ENCODE measurements around the gene CAMKMT.

CAMKMT gene

GRCh38 chr2:44688456-44689124 lies 326.8 kb downstream of the CAMKMT start:
- no peaks in the 10 kb centered on the region for H3K4me1 ChIP-seq (ENCODE audit: control insufficient read depth in 1 of 2, insufficient read depth in 1 of 2, low read depth in 1 of 2, low read length in 1 of 2)
- no peak overlapping the region for H3K27ac ChIP-seq
- no peak overlapping the region for H3K4me3 ChIP-seq (ENCODE audit: low read depth in 1 of 2, low read length in 1 of 2)
- no peaks in the 10 kb centered on the region for H3K36me3 ChIP-seq
- H3K9me3 ChIP-seq = no peaks in the 10 kb centered on the region
- no peaks in the 10 kb centered on the region for H3K27me3 ChIP-seq
- TF ChIP-seq, protein P1, sequence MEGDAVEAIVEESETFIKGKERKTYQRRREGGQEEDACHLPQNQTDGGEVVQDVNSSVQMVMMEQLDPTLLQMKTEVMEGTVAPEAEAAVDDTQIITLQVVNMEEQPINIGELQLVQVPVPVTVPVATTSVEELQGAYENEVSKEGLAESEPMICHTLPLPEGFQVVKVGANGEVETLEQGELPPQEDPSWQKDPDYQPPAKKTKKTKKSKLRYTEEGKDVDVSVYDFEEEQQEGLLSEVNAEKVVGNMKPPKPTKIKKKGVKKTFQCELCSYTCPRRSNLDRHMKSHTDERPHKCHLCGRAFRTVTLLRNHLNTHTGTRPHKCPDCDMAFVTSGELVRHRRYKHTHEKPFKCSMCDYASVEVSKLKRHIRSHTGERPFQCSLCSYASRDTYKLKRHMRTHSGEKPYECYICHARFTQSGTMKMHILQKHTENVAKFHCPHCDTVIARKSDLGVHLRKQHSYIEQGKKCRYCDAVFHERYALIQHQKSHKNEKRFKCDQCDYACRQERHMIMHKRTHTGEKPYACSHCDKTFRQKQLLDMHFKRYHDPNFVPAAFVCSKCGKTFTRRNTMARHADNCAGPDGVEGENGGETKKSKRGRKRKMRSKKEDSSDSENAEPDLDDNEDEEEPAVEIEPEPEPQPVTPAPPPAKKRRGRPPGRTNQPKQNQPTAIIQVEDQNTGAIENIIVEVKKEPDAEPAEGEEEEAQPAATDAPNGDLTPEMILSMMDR (IDR thresholded peaks at IDR 0.05) = no peak

DNA sequence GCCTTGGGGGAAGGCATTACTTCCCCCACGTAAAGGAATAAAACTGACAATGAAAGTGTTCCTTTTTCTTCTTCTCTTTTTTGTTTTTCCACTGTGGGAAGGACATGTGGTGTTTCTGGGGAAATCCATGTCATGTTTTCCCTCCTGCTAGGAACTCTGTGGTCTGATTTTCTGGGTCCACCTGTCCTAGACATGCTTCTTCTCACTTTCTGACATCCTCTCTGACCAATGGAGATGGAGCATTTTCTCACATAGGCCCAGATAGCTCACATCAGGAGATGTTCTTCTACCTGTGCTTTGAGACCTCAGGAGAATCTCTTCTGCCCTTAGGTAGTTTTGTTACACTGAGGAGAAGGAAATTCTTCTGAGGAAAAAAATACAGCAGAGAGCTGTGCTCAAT lies 327.8 kb downstream of the CAMKMT start:
- no peak overlapping the region for H3K27ac ChIP-seq
- no peak overlapping the region for H3K4me3 ChIP-seq (ENCODE audit: low read depth in 1 of 2, low read length in 1 of 2)
- H3K36me3 ChIP-seq = no peaks in the 10 kb centered on the region
- no peaks in the 10 kb centered on the region for H3K27me3 ChIP-seq
- TF ChIP-seq, protein P1 (IDR thresholded peaks at IDR 0.05) = no peak
- no peaks in the 10 kb centered on the region for H3K4me1 ChIP-seq (ENCODE audit: control insufficient read depth in 1 of 2, insufficient read depth in 1 of 2, low read depth in 1 of 2, low read length in 1 of 2)
- H3K9me3 ChIP-seq = no peaks in the 10 kb centered on the region

- Histone ChIP-seq H3K4me1 (ENCODE audit: control insufficient read depth in 1 of 2, insufficient read depth in 1 of 2, low read depth in 1 of 2, low read length in 1 of 2) (no peaks in the 10 kb centered on the region), H3K9me3 (no peaks in the 10 kb centered on the region), H3K4me3 (ENCODE audit: low read depth in 1 of 2, low read length in 1 of 2) (no peak overlapping the region), H3K27me3 (peaks cover 4% of the 10 kb centered on the region), H3K27ac (no peak overlapping the region), H3K36me3 (no peaks in the 10 kb centered on the region)
- TF ChIP-seq, protein P1 (IDR thresholded peaks at IDR 0.05) = no peak
These were observed 329.5 kb downstream of the CAMKMT start for GRCh38 chr2:44691174-44691785.

DNA sequence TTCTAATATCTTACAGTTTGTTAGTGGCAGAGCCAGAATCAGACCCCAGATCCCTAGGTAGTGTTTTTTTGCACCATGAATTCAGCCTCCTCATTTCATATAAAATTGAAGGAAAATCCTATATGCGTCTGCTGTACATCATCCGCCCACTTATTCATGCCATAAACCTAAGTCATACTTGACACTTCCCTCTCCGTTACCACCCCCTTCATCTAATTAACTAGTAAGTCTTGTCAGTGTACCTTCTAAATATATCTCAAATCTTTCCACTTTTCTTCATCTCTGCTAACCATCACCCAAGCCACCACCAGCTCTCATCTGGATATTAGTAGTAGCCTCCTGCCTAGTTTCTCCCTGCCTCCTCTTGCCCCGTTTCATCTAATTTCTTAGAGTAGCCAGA lies 331.1 kb downstream of the CAMKMT start:
- Histone ChIP-seq H3K27me3 (peaks cover 6% of the 10 kb centered on the region), H3K9me3 (no peaks in the 10 kb centered on the region), H3K4me3 (ENCODE audit: low read depth in 1 of 2, low read length in 1 of 2) (no peak overlapping the region), H3K27ac (no peak overlapping the region), H3K36me3 (no peaks in the 10 kb centered on the region), H3K4me1 (ENCODE audit: control insufficient read depth in 1 of 2, insufficient read depth in 1 of 2, low read depth in 1 of 2, low read length in 1 of 2) (no peaks in the 10 kb centered on the region)
- TF ChIP-seq, protein P1 (IDR thresholded peaks at IDR 0.05) = no peak

DNA sequence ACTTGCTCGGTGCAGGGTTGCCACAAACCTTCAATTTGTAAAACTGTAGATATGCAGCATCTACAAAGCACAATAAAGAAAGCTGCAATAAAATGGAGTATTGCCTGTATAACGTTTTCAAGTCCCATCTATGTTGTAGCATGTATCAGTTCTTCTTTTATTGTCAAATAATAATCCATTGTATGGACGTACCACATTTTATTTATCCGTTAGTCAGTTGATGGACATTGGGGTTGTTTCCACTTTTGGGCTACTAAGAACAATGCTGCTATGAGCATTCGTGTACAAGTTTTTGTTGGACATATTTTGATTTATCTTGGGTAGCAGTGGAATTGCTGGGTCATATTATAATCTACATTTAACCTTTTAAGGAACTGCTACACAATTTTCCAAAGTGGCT lies 339.1 kb downstream of the CAMKMT start:
- Histone ChIP-seq H3K27me3 (peaks cover 11% of the 10 kb centered on the region), H3K4me3 (ENCODE audit: low read depth in 1 of 2, low read length in 1 of 2) (no peak overlapping the region)
- TF ChIP-seq, protein P1 (IDR thresholded peaks at IDR 0.05) = no peak

More for the DNA sequence above, 339.1 kb downstream of the CAMKMT start:
- Histone ChIP-seq H3K36me3 (no peaks in the 10 kb centered on the region), H3K27ac (no peak overlapping the region), H3K9me3 (no peaks in the 10 kb centered on the region), H3K4me1 (ENCODE audit: control insufficient read depth in 1 of 2, insufficient read depth in 1 of 2, low read depth in 1 of 2, low read length in 1 of 2) (no peaks in the 10 kb centered on the region)
